GM12878 (cell line): ENCODE results near the gene RAMP2.

Source experiments
- ATF3 ChIP-seq: IDR thresholded peaks from 2 replicates; pipeline ENCODE4 v1.6.1; 2011; ENCODE audit warnings: low read depth, mild to moderate bottlenecking, low read length, moderate library complexity, borderline replicate concordance; ENCODE audit errors: extremely low read depth
- CREM ChIP-seq: IDR thresholded peaks from 2 replicates; pipeline ENCODE4 v1.6.1; 2014; ENCODE audit warnings: antibody characterized with exemption, low read depth
- CTCF ChIP-seq, 3 experiments: IDR thresholded peaks in 2 of 3; conservative IDR thresholded peaks in 1 of 3; 2 replicates each; pipeline ENCODE4 v1.5.1; 2011; ENCODE audit warnings: low read depth in 3 of 3, low read length in 3 of 3, mild to moderate bottlenecking in 3 of 3, control low read depth in 2 of 3, moderate library complexity in 2 of 3, inconsistent platforms in 1 of 3, mixed read lengths in 1 of 3; ENCODE audit not compliant: control insufficient read depth in 2 of 3, insufficient read depth in 1 of 3; ENCODE audit errors: extremely low read depth in 1 of 3
- FOXM1 ChIP-seq: IDR thresholded peaks from 2 replicates; pipeline ENCODE4 v1.6.1; 2012; ENCODE audit warnings: low read depth, mild to moderate bottlenecking, inconsistent platforms, low read length, moderate library complexity
- POLR2A ChIP-seq: IDR thresholded peaks from 2 replicates; pipeline ENCODE4 v1.6.1; 2011; ENCODE audit warnings: low read depth, mild to moderate bottlenecking, low read length
- SP1 ChIP-seq: IDR thresholded peaks from one replicate; pipeline ENCODE4 v1.6.1; 2011; ENCODE audit warnings: low read depth, low read length

GRCh38 chr17:42781639-42782165 lies 20.7 kb downstream of the RAMP2 start:
- TF ChIP-seq SP1 = no peak
- TF ChIP-seq POLR2A = no peak; the same call in 1 of the 2 replicates
- no peak for TF ChIP-seq FOXM1
- no peak for TF ChIP-seq ATF3
- no peak for TF ChIP-seq CTCF (IDR thresholded peaks at IDR 0.05 in 2 of 3, conservative IDR thresholded peaks at IDR 0.05 in 1 of 3; ENCODE audit: control insufficient read depth in 2 of 3, extremely low read depth in 1 of 3, insufficient read depth in 1 of 3, low read depth in 3 of 3, low read length in 3 of 3)
- no peak for TF ChIP-seq CREM
